T-helper 2 cell (primary cell): ENCODE measurements around the gene OR2AJ1.

Source experiments
- DNase-seq, 5 experiments: peaks; one replicate each; pipeline versions ENCODE4 v3.0.0 to v3.0.0-alpha.2; 2012 to 2022
- total RNA-seq, 2 donors: gene quantifications; one replicate each; lab custom pipeline; 2026; lab: John Stamatoyannopoulos, UW

Gene OR2AJ1, protein sequence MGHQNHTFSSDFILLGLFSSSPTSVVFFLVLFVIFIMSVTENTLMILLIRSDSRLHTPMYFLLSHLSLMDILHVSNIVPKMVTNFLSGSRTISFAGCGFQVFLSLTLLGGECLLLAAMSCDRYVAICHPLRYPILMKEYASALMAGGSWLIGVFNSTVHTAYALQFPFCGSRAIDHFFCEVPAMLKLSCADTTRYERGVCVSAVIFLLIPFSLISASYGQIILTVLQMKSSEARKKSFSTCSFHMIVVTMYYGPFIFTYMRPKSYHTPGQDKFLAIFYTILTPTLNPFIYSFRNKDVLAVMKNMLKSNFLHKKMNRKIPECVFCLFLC
- total RNA-seq = 0 reads per million in 2 donors

DNA sequence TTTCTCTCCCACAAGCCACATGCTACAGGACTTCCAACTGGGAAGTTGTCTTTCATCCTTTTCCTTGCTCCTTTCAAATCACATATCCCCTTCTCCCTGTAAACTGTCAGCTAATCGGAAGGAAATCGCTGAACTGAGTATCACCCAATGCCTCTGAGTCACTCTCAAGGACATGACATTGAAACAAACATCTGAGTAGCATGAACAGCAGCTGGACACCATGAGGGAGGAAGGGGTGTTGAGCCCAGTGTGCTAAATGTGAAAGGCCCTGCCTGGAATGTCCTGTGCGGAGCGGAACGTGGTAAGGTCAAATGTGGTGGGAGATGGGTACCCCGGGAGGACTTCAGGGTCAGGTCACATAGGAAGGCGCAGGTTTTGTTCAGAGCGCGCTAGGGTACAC is at the start of gene OR2AJ1:
Gene OR2AJ1 (plus strand): TSS at position 22 of the 400 bp plus-strand sequence. CDS start 8,880 bp downstream, outside the sequence.
- no peak for DNase-seq

DNA sequence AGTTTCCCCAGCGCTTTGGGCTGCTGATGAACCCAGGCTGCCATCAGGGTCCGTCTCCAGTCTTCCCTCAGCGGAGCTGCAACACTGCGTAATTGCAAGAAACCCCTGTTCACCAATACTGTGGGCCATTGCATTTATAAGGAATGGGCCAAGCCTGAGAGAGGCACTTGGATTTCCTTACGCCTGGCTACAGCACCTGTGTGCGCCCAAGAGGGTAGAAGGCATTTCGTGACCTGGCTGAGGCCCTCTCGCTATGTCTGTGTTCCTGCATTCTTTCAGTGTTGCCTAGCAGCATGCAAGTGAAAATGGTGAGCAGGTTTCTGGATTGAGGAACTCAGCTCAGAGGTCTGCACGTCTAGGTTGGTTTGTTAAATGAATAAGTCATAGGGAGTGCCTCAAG is 41.3 kb upstream of the OR2AJ1 start:
- DNase-seq = no peak

DNA sequence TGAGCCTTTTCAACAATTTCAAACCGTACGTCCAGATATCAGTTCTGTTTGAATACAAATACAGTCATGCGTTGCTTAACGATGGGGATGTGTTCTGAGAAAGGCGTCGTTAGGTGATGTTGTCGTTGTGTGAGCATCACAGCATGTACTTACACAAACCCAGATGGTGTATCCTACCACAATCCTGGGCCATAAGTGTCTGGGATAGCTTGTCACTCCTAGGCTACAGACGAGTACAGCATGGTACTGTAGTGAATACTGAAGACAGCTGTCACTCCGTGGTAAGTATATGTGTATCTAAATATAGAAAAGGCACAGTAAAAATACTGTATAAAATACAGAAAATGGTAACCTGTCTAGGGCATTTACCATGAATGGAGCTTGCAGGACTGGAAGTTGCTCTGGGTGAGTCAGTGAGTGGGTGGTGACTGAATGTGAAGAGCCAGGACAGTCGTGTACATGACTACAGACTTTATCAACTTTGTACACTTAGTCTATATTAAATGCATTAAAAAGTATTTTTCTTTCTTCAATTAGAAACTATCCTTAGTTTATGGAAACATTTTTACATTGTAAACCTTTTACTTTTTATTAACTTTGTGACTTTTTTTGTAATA is 39.8 kb upstream of the OR2AJ1 start:
- DNase-seq = no peak

DNA sequence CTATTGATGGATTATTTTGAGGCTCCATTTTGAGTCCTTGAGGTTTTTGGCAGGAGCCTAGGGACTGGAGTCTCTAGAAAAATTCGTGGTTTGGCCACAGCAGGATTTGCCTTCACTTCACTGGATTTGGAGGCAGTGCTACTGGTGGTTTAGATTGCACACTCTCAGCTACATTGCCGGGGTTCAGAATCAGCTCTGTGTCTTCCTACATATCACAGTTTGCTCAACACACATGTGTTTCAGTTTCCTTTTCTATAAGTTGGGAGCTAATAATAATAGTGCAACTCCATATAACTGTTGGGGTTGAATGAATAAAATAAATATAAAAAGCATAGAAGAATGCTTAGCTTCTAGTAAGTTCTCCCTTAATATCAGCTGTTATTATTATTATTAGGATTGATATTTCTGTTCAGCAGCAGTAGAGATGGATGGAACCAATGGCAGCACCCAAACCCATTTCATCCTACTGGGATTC is 29.5 kb upstream of the OR2AJ1 start, which contains the start of gene OR2W3:
Gene OR2W3 (plus strand): TSS at position 425 of the 475 bp plus-strand sequence. CDS start 0 bp downstream, at position 425.
- no peak for DNase-seq

DNA sequence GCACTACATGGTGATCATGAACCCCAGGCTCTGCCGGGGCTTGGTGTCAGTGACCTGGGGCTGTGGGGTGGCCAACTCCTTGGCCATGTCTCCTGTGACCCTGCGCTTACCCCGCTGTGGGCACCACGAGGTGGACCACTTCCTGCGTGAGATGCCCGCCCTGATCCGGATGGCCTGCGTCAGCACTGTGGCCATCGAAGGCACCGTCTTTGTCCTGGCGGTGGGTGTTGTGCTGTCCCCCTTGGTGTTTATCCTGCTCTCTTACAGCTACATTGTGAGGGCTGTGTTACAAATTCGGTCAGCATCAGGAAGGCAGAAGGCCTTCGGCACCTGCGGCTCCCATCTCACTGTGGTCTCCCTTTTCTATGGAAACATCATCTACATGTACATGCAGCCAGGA is 28.7 kb upstream of the OR2AJ1 start:
- DNase-seq = no peak

DNA sequence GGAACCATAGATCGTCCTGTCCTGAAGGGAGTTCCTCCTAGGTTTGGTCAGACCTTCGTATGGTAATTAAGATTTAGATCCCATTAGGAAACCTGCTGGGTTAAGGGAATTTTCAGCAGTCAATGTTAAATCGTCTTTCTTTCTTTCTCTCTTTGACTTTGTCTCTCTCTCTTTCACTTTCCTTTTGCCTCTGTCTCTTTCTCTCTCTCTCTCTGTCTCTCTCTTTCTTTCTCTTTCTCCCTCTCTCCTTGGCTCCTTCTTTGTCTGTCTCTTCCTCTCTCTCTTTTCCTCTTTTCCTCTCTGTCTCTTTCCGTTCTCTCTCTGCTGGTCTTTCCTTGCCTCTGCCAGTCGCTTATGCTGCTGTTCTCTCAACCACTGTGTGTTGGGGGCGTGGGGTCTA is 20.6 kb upstream of the OR2AJ1 start:
- no peak for DNase-seq

DNA sequence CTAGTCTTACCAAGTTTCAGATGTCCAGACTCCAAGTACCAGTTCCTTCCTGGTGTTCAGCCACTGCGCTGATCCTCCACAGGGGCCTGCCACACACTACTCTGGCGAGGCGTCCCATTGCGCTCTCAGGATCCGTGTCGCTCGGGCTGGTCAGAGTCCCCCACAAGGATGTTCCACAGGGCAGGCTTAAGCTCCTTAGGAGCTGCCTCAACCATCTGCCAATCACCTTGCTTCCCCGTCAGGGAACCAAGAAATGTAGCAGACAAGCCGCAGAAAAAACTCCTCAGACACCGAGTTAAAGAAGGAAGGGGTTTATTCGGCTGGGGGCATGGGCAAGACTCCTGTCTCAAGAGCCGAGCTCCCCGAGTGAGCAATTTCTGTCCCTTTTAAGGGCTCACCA is 19.5 kb upstream of the OR2AJ1 start:
- DNase-seq = no peak

DNA sequence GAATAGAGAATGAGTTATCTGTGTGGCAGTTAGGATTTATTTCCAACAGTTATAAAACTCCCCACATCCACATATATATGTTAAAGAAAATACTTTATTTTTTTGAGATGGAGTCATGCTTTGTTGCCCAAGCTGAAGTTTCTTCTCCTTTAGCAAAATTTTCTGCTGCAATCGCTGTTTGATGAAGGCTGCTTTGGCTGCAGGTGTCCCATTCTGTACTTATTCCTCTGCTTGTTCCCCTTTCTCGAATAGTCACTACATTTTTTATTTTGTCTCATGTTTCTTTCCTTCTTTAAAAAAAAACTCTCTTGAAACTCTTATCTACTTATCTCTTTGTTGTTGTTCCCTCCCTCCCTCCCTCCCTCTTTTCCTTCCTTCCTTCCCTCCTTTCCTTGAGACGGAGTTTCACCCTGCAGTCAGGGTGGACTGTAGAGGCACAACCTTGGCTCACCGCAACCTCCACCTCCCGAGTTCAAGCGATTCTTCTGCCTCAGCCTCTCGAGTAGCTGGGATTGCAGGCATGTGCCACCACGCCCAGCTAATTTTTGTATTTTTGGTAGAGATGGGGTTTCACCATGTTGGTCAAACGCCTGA is 18.7 kb upstream of the OR2AJ1 start:
- DNase-seq = no peak

DNA sequence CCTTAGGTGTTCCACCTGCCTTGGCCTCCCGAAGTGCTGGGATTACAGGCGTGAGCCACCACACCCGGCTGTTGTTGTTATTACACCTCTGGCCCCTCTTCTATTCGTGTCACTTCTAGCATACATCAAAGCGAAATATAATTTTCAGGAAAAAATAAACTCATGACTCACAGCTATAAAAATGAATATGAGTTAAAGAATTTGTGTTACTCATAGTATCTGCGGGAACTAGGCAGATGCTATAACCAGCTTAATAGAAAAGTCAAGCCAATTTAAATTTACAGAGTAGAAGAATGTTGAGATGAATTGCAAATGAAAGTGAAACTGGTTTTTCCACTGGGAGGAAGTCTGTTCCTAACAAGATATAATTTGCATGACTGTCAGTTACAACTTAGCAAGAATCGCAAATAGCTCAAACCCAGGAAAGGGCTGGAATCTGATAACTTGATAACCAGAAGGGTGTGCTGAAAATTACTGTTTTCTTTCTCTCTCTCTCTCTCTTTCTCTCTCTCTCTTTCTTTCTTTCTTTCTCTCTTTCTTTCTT is 18.1 kb upstream of the OR2AJ1 start:
- DNase-seq = peak in 1 of 5 experiments; percentile 10

DNA sequence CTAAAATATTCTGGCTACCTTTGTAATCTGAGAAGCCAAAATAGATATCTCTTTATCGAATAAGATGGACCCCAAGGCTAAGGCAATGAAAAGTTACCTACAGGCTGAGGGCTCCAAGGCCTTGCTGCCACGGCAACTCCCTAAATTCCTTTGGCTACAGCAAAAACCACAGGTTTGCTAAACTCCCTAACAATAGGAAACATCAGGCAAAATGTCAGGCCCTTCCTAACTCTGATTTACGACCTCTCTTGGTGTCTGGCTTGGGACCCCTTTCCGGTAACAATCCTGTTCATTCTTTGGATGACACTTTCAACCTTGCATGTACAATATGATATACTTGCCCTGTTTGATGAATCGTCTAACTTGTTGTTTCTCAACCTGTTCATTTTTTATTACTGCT is 15.9 kb upstream of the OR2AJ1 start:
- no peak for DNase-seq

DNA sequence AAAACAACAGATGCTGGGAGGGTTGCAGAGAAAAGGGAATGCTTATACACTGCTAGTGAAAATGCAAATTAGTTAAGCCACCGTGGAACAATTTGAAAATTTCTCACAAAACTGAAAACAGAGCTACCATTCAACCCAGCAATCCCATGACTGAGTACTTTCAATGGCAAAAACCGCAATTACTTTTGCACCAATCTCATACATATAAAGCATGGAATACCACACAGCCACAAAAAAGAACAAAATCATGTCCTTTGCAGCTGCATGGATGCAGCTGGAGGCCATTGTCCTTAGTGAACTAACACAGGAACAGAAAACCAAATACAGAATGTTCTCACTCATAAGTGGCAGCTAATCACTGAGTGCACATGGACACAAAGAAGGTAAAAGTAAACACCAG is 10.9 kb upstream of the OR2AJ1 start:
- DNase-seq = no peak

DNA sequence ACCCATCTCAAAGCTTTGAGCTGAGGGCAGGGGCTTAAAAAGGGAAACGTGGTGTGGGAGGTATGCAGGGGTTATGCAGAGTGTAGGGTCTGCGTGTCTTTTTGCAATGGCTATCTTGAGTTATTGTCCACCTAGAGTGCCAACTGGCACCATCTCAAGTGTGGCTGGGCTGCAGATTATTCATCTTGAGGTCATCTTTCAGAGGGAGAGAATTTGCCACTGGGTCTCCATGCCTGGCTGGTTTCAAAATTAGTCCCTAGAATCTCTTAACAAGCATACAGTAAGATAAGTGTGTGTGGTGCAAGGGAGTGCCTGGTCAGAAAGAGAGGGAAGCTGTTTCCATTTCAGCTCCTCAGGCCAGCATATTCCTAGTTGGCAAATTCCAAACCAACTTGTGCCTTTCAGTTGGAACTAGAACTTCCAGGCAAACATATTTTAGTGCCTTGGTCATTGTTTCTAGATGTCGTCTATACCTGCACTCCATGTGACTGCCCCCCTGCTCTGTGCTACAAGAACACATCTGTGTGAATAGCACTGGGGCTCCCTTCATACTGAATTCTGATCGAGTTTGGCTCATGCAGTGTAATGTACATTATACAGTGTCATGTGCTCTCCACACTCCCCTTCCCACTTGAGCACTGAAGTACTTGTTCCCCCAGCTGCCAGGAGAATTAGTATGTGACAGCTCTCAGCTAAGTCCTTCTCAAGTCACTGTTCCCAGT is 9.6 kb upstream of the OR2AJ1 start:
- DNase-seq = no peak

DNA sequence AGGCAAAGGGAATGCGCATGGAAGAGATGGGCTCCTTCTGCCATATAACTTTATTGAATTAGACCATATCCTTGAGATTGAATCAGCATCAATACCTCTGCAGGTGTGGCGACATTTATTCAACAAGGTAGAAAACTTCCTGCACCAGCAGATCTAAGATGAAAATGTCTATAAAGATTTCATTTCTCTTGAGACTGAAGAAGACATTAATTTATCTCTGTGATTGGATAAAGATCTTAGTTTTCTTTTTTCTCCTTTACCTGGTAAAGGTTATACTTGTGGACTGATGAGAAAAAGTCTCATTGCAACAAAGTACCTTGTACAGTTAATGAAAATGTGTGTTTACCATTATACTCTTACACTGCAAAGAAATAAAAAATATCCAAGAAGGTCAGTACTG is 4.7 kb upstream of the OR2AJ1 start, which contains the start of gene OR2T8:
Gene OR2T8 (plus strand): TSS at position 301 of the 400 bp plus-strand sequence. CDS start 766 bp downstream, outside the sequence.
- no peak for DNase-seq

DNA sequence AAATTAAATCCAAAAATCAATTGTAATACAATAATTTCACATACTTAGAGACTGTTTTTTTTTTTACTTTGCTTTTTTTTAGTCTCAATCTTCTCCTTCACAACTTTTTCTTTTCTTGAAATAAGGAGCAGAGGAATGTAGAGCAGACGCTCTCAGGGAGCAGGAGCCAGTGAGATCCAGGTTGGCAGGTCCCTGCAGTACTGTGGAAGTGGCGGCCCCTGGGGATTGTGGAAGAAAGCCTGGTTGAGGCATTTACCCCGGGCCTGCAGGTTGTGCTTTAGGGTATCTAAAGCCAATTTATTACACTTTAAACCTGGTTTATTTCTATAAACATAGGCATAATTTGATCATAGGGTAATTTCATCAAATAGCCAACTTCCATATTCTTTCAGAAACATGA is 748 bp upstream of the OR2AJ1 start:
- no peak for DNase-seq

DNA sequence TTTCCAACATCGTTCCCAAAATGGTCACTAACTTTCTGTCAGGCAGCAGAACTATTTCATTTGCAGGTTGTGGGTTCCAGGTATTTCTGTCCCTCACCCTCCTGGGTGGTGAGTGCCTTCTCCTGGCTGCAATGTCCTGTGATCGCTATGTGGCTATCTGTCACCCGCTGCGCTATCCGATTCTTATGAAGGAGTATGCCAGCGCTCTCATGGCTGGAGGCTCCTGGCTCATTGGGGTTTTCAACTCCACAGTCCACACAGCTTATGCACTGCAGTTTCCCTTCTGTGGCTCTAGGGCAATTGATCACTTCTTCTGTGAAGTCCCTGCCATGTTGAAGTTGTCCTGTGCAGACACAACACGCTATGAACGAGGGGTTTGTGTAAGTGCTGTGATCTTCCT is 9.3 kb downstream of the OR2AJ1 start:
- DNase-seq = no peak

DNA sequence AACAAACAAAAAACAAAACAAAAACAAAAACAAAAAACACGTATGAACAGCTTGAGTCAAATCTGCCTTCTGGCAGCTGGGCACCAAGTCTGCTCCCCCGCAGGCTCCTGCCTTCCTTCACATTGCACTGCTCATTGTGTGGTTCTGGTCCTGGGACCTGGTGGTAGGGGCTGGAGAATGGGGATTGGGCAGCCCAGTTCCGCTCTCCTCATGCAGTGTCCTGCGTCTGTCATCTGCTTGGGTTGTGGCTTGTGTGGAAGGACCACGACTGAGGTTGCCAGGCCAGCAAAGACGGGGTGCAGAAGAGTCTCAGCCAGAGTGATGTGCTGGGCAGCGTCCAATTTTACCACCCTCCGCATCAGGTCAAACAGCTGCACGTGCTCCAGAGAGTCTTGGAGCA is 11.1 kb downstream of the OR2AJ1 start:
- DNase-seq = no peak

DNA sequence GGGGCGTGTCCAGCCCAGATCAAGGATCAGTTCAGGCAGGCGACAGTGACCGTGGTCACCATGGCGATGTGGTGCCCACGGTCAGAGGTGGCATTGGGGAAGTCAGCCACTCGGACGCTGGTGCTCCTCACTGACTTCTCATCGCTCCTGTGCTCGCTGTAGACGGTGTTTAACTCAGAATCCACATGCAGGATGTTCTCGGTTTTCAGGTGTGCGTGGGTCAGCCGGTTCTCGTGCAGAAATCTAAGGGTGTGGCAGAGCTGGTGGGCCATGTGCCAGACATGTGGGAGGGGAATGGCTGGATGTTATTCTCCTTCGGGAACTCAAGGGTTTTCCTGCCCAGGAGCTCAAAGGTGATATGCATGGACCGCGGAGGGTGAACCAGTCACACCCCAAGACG is 11.7 kb downstream of the OR2AJ1 start:
- no peak for DNase-seq

DNA sequence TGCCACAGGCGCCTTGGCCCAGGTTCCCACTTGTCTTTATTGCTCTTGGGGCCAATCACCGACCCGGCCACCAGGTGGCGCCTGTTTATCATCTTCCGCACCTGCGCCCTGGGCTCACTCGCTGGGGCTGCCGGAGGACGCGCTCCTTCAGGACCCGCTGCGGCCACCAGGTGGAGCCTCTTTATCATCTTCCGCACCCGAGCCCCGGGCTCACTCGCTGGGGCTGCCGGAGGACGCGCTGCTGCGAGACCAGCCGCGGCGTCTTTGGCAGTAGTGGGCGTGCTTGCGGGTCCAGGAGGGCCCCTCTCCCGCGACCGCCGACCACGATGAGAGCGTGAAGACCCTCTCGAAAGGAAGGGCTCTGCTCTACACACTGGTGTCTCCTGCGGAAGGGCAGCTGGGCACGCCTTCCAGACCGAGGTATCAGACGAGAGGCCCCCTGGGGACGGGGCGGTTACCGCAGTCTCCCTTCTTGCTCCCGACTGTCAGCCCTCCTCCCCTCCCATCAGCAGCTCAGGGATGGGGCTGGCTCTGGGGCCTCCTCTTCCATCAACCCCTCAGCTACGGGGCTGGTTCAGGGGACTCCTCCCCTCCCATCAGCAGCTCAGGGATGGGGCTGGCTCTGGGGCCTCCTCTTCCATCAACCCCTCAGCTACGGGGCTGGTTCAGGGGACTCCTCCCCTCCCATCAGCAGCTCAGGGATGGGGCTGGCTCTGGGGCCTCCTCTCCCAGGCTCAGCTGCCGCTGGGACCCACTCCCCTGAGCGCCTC is 12.5 kb downstream of the OR2AJ1 start:
- peak; percentile 36 to 94 (median 50) for DNase-seq

DNA sequence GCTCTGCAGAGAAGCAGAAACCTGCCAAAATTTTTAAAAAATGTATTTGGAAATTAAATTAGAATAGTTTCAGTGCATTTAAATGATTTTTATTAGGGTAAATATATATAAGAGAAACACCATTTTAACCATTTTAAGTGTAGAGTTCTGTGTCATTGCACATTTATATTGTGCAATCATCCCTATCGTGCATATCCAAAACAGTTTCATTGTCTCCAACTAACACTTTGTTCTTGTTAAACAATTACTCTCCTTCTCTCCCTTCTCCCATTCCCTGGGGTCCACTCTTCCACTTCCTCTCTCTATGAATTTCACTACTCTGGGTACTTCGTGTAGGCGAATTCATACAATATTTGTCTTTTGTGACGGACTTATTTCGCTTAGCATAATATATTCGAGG is 17.9 kb downstream of the OR2AJ1 start:
- DNase-seq = no peak

DNA sequence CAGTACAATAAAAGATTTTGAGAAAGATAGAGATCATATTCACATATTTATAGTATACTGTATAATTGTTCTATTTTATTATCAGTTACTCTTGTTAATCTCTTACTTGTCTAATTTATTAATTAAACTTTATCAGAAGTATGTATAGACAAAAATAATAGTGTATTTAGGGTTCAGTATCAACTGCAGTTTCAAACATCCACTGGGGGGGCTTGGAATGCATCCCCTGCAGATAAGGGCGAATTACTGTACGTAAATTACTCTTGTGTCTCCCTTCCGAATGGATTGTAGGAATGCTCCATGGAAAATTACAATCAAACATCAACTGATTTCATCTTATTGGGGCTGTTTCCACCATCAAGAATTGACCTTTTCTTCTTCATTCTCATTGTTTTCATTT is 23.9 kb downstream of the OR2AJ1 start, which contains the start of gene OR2L8:
Gene OR2L8 (plus strand): TSS at position 301 of the 400 bp plus-strand sequence. CDS start 0 bp downstream, at position 301.
- DNase-seq = no peak

DNA sequence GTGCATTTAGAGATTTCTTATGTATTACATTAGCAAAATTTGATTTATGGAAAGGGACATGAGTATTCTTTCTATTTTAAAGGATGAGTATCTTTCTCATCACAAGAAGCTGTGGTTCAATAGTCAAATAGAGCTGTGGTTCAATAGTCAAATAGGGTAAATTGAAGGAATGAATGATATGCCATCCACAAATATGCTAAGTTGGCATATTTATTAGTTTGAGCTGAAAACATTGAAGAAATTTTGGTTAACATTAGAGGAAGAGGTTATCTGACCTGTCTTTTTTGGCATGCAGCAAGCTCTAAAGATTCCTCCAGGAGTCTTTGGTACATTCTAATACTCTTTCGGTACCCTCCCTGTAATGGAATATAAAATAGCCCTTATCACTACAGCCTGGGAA is 28.7 kb downstream of the OR2AJ1 start:
- DNase-seq = no peak

DNA sequence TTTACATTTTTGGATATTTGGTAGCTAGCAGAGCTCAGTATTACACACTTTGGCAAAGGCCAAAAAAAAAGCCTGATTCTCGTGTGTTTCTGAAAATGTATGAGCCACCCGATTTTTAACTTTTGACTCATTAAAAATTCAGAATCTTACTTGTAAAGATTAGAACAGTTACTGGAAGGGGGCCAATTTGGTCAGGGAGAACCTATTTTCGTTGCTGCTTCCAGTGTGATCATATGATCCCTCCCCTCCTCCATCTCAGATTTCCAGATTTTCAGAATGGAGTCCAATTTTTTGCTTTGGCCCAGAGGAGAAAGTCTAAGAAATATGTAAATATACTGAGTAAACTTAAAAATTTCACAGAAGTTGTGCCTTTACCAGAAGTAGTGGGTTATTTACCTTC is 37.1 kb downstream of the OR2AJ1 start:
- DNase-seq = no peak
